SK-N-MC (cell line): Measurements from ENCODE around the gene FBXL13.

Experiments used
- EZH2 ChIP-seq: fragments of 200-600 bp; sonication (generic); IDR thresholded peaks from one replicate; pipeline ENCODE4 v1.6.1; 2017; ENCODE audit warnings: antibody characterized with exemption
- FOXP2 ChIP-seq: optimal IDR thresholded peaks from 2 replicates; pipeline ENCODE3; 2011; ENCODE audit warnings: mild to moderate bottlenecking, moderate library complexity; ENCODE audit not compliant: insufficient read depth; ENCODE audit errors: extremely low read length, control extremely low read depth
- POLR2AphosphoS5 ChIP-seq: IDR thresholded peaks from 2 replicates; pipeline ENCODE4 v1.6.1; 2012; ENCODE audit warnings: mild to moderate bottlenecking, low read depth, low read length, borderline replicate concordance

- no peak for TF ChIP-seq EZH2
- no peak for TF ChIP-seq POLR2AphosphoS5
- no peak for TF ChIP-seq FOXP2
Observed at GRCh38 chr7:103077318-103077717, 2.7 kb upstream of the FBXL13 start.
